ENCODE data around the gene TPH2. TPM values are rescaled to one million over a fixed set of nuclear protein-coding genes. Genes with fewer than 3 reads are reported as not detected.

TPH2 gene
- total and polyA plus RNA-seq, 9 of the 15 experiments (the other 6 are each of a cell fraction or from before 2014, with no cell fraction given): 0.06 to 0.28 (median 0.14) TPM; not detected in 4

DNA sequence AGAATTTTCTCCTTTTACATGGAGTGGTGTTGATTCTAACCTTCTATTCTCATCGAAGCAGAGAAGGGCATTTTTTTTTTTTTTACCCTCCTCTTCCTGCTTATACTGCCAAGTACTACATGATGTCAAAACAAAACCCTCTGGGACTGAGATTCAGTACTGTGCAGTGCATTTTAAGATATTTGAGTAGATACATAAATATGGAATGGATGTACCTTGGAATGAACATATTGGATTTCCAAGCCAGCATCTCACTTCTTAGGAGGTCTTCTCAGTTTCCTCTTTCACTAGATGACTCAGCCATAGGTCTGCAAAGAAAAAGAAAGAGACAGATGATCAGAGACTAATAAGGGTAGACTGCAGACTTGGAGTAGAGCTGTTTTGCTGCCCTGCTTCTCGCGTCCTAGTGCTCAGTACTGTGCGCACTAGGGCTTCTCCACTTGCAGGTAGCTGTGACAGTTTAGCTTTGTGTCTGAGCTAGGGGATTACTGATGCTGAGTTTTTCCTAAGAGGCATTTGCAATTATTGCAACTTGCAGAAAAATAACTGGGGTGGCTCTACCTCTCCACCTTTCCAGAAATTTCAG, 20.4 kb downstream of the TPH2 start:
- ATAC-seq (no peak), FAIRE-seq (no peak), DNase-seq (ENCODE audit: extremely low read depth in 1 of 4, low spot score in 3 of 4) (no peak)
- Histone ChIP-seq H3K79me2 (ENCODE audit: control insufficient read depth, insufficient read depth, low read length) (no peaks in the 10 kb centered on the region), H4K20me1 (replicated peaks; ENCODE audit: control insufficient read depth, insufficient read depth, low read length) (no peaks in the 10 kb centered on the region), H3K27ac (ENCODE audit: extremely low read depth, low read depth, low read length) (no peak overlapping the region), H3K9me1 (ENCODE audit: control insufficient read depth, insufficient read depth, low read length) (no peaks in the 10 kb centered on the region), H3K9ac (ENCODE audit: insufficient read depth in 1 of 2, low read depth in 2 of 2, low read length in 2 of 2) (no peak overlapping the region), H3K4me1 (replicated peaks in 1 of 2; ENCODE audit: control insufficient read depth in 2 of 2, insufficient read depth in 2 of 2, low read length in 2 of 2) (no peaks in the 10 kb centered on the region), H2AFZ (ENCODE audit: low read depth, low read length) (no peak overlapping the region), H3K4me2 (ENCODE audit: insufficient read depth, low read length) (no peak overlapping the region), H3K4me3 (no peak overlapping the region), H3K9me3 (replicated peaks; ENCODE audit: control insufficient read depth, insufficient read depth, low read depth, low read length) (no peaks in the 10 kb centered on the region), H3K27me3 (ENCODE audit: control insufficient read depth in 2 of 2, insufficient read depth in 2 of 2, low read length in 2 of 2) (no peaks in the 10 kb centered on the region; a peak in 1 of 5 replicates), H3K36me3 (ENCODE audit: control insufficient read depth, insufficient read depth, low read length) (no peaks in the 10 kb centered on the region)
- in situ Hi-C loops (cut with MboI): no loop called here
- WGBS (ENCODE audit: insufficient coverage, low coverage, missing lambda C conversion rate): 0% methylated on average over 4 of the region's 4 CpGs
- intact Hi-C loops (cut with micrococcal nuclease): no loop called here
- TF ChIP-seq, protein P1, sequence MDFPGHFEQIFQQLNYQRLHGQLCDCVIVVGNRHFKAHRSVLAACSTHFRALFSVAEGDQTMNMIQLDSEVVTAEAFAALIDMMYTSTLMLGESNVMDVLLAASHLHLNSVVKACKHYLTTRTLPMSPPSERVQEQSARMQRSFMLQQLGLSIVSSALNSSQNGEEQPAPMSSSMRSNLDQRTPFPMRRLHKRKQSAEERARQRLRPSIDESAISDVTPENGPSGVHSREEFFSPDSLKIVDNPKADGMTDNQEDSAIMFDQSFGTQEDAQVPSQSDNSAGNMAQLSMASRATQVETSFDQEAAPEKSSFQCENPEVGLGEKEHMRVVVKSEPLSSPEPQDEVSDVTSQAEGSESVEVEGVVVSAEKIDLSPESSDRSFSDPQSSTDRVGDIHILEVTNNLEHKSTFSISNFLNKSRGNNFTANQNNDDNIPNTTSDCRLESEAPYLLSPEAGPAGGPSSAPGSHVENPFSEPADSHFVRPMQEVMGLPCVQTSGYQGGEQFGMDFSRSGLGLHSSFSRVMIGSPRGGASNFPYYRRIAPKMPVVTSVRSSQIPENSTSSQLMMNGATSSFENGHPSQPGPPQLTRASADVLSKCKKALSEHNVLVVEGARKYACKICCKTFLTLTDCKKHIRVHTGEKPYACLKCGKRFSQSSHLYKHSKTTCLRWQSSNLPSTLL (IDR thresholded peaks at IDR 0.05): no peak
- ChIA-PET POLR2A (interaction anchor here (0.7 to 0.8 kb wide), 3 partner anchors 17 to 205 kb away, joined by 3 read pairs; no protein-coding TSS in a partner anchor), CTCF (ENCODE audit: low intra/inter-chr PET ratio) (no interaction called here)
- BruUV-seq (replicated peaks): no TSS peak

DNA sequence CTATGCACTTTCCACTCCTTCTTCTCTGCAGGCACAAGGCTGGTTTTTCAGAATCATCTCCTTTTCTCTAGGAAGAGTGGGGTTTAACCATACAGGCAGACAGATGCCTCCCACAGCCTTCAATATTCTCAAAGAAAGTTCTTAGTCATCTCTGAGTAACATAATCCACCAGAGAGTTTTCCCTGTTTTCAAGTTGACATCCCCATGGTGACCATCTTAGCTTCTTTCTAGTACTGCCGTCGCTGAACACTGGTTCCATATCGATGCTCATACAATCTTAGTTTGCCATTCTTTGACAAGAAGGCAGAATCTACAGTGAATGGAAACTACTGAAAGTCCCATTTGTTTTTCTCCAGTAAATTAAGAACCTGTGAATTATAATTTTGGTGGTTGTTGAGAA, 28.6 kb downstream of the TPH2 start:
- no peak overlapping the region for H2AFZ ChIP-seq (ENCODE audit: low read depth, low read length)
- peak; percentile 17 for TF ChIP-seq RFX1 (IDR thresholded peaks at IDR 0.05)
- no peak for TF ChIP-seq FOSL1 (tag; conservative IDR thresholded peaks at IDR 0.05)
- H3K4me1 ChIP-seq (replicated peaks in 1 of 2; ENCODE audit: control insufficient read depth in 2 of 2, insufficient read depth in 2 of 2, low read length in 2 of 2): no peaks in the 10 kb centered on the region
- no peaks in the 10 kb centered on the region for H3K9me3 ChIP-seq (replicated peaks; ENCODE audit: control insufficient read depth, insufficient read depth, low read depth, low read length)
- DNase-seq (ENCODE audit: extremely low read depth in 1 of 4, low spot score in 3 of 4) (no peak), ATAC-seq (no peak), FAIRE-seq (no peak)
- no peak overlapping the region for H3K27ac ChIP-seq (ENCODE audit: extremely low read depth, low read depth, low read length)
- no peaks in the 10 kb centered on the region for H3K36me3 ChIP-seq (ENCODE audit: control insufficient read depth, insufficient read depth, low read length)
- H3K4me3 ChIP-seq: no peak overlapping the region
- no peak overlapping the region for H3K4me2 ChIP-seq (ENCODE audit: insufficient read depth, low read length)
- CTCF ChIA-PET (ENCODE audit: low intra/inter-chr PET ratio): no interaction called here
- no peaks in the 10 kb centered on the region for H3K79me2 ChIP-seq (ENCODE audit: control insufficient read depth, insufficient read depth, low read length)
- intact Hi-C loops (cut with micrococcal nuclease): no loop called here
- POLR2A ChIA-PET: no interaction called here
- 0% methylated on average over 3 of the region's 3 CpGs for WGBS (ENCODE audit: insufficient coverage, low coverage, missing lambda C conversion rate)
- BruUV-seq (replicated peaks): no TSS peak
- in situ Hi-C loops (cut with MboI): no loop called here
- no peaks in the 10 kb centered on the region for H3K9me1 ChIP-seq (ENCODE audit: control insufficient read depth, insufficient read depth, low read length)
- no peak overlapping the region for H3K9ac ChIP-seq (ENCODE audit: insufficient read depth in 1 of 2, low read depth in 2 of 2, low read length in 2 of 2)
- H3K27me3 ChIP-seq (ENCODE audit: control insufficient read depth in 2 of 2, insufficient read depth in 2 of 2, low read length in 2 of 2): peaks cover 7 to 12% of the 10 kb centered on the region in 2 experiments; a peak in 3 of 5 replicates
- no peaks in the 10 kb centered on the region for H4K20me1 ChIP-seq (replicated peaks; ENCODE audit: control insufficient read depth, insufficient read depth, low read length)

All from K562 (cell line).